Glomerular endothelial cell (primary cell): ENCODE measurements around the gene FLT1. TPM values are rescaled to one million over a fixed set of nuclear protein-coding genes. Genes with fewer than 3 reads are reported as not detected.

Source experiments
- DNase-seq: peaks from one replicate; pipeline ENCODE4 v3.0.0-alpha.2; 2011; ENCODE audit warnings: low read depth, low spot score; ENCODE audit errors: extremely low read depth
- total RNA-seq: library from RNA; depleted of rRNA; stranded (reverse); fragments of >200 nt; gene quantifications from 2 replicates; pipeline ENCODE4 v1.2.3, GENCODE V29; 2015

FLT1 gene
- 111 and 156 TPM in 2 replicates for total RNA-seq

- no peak for DNase-seq
Observed at GRCh38 chr13:28494778-28495537, at the start of gene FLT1. Gene FLT1 (minus strand): TSS chr13:28495128. CDS start chr13:28494843, 285 bp downstream.

- DNase-seq, result no peak
Observed at GRCh38 chr13:28544026-28544425, 49.1 kb upstream of the FLT1 start.

GRCh38 chr13:28542804-28543203 is 47.9 kb upstream of the FLT1 start:
- DNase-seq, result no peak

- DNase-seq, result no peak
Observed at GRCh38 chr13:28541966-28542365, 47.0 kb upstream of the FLT1 start.

GRCh38 chr13:28540612-28541011 is 45.7 kb upstream of the FLT1 start:
- DNase-seq, result no peak

- no peak for DNase-seq
Observed at GRCh38 chr13:28539625-28540286, 44.8 kb upstream of the FLT1 start.

- DNase-seq, result no peak
Observed at GRCh38 chr13:28538932-28539331, 44.0 kb upstream of the FLT1 start.

- DNase-seq, result no peak
Observed at GRCh38 chr13:28537171-28537570, 42.2 kb upstream of the FLT1 start.

- DNase-seq, result no peak
Observed at GRCh38 chr13:28536371-28536770, 41.4 kb upstream of the FLT1 start.

- no peak for DNase-seq
Observed at GRCh38 chr13:28535734-28536133, 40.8 kb upstream of the FLT1 start.

GRCh38 chr13:28534801-28535200 is 39.9 kb upstream of the FLT1 start:
- no peak for DNase-seq

GRCh38 chr13:28534210-28534609 is 39.3 kb upstream of the FLT1 start:
- DNase-seq, result no peak

- no peak for DNase-seq
Observed at GRCh38 chr13:28533441-28534166, 38.7 kb upstream of the FLT1 start.

GRCh38 chr13:28533125-28533436 is 38.2 kb upstream of the FLT1 start:
- no peak for DNase-seq

- DNase-seq, result no peak
Observed at GRCh38 chr13:28532388-28533124, 37.6 kb upstream of the FLT1 start.

- DNase-seq, result no peak
Observed at GRCh38 chr13:28531845-28532387, 37.0 kb upstream of the FLT1 start.

- DNase-seq, result peak; percentile 52
Observed at GRCh38 chr13:28531077-28531844, 36.3 kb upstream of the FLT1 start.

GRCh38 chr13:28530729-28531076 is 35.8 kb upstream of the FLT1 start:
- DNase-seq, result no peak

GRCh38 chr13:28529836-28530235 is 34.9 kb upstream of the FLT1 start:
- DNase-seq, result no peak

GRCh38 chr13:28528848-28529247 is 33.9 kb upstream of the FLT1 start:
- DNase-seq, result no peak
